T-helper 1 cell treated with Interleukin-12 subunit alpha and Interleukin-12 subunit beta and Interleukin-4 antibody, amounts not matched to agents 30 μg/mL and 1 μg/mL, for 36 hours (primary cell): ENCODE results near the gene ZNF155.

Source experiments
- H3K27ac Mint-ChIP-seq: one replicate; pipeline ENCODE4 v1.8.0; 2021; ENCODE audit warnings: mild to moderate bottlenecking, mixed read lengths
- H3K27me3 Mint-ChIP-seq: one replicate; pipeline ENCODE4 v1.8.0; 2021; ENCODE audit warnings: low read depth, mixed read lengths
- H3K36me3 Mint-ChIP-seq: one replicate; pipeline ENCODE4 v1.8.0; 2021; ENCODE audit warnings: low read depth, mixed read lengths
- H3K4me1 Mint-ChIP-seq: one replicate; pipeline ENCODE4 v1.8.0; 2021; ENCODE audit warnings: low read depth, mixed read lengths
- H3K4me3 Mint-ChIP-seq: one replicate; pipeline ENCODE4 v1.8.0; 2021; ENCODE audit warnings: mild to moderate bottlenecking, moderate library complexity, mixed read lengths
- H3K9me3 Mint-ChIP-seq: one replicate; pipeline ENCODE4 v1.8.0; 2021; ENCODE audit warnings: mixed read lengths

ZNF155 gene

GRCh38 chr19:43976732-43977131 lies 7.3 kb upstream of the ZNF155 start:
- Mint-ChIP-seq H3K4me3 (no peak overlapping the region), H3K36me3 (no peaks in the 10 kb centered on the region), H3K4me1 (no peaks in the 10 kb centered on the region), H3K9me3 (peaks cover 49% of the 10 kb centered on the region), H3K27me3 (no peaks in the 10 kb centered on the region), H3K27ac (no peak overlapping the region)

GRCh38 chr19:43983544-43983911 lies 460 bp upstream of the ZNF155 start:
- H3K4me3 Mint-ChIP-seq = peak overlapping the region; percentile 77
- peak overlapping the region; percentile 43 for H3K27ac Mint-ChIP-seq
- peaks cover 28% of the 10 kb centered on the region for H3K9me3 Mint-ChIP-seq
- H3K27me3 Mint-ChIP-seq = no peaks in the 10 kb centered on the region
- H3K36me3 Mint-ChIP-seq = peaks cover 4% of the 10 kb centered on the region
- H3K4me1 Mint-ChIP-seq = peaks cover 4% of the 10 kb centered on the region

DNA sequence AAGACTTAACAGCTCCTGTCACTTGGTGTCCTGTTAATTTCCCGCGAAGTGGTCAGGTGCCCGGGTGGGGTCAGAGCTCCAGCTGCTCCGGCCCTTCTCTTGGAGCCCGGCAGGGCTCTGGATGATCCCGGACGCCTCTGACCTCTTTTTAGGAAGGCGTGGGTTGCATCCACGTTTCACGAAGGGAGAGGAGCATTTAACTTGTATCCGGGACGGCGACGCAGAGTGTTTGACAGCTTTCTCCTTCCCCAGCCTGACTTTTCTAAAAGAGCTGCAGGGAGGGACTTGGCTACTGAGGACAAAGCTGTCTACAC lies 656 bp downstream of the ZNF155 start:
- peaks cover 35% of the 10 kb centered on the region for H3K9me3 Mint-ChIP-seq
- H3K36me3 Mint-ChIP-seq = peaks cover 15% of the 10 kb centered on the region
- H3K4me3 Mint-ChIP-seq = peak overlapping the region; percentile 96
- peaks cover 4% of the 10 kb centered on the region for H3K4me1 Mint-ChIP-seq
- no peaks in the 10 kb centered on the region for H3K27me3 Mint-ChIP-seq
- peak overlapping the region; percentile 26 for H3K27ac Mint-ChIP-seq

GRCh38 chr19:43997631-43998290 lies 13.8 kb downstream of the ZNF155 start:
- H3K27ac Mint-ChIP-seq = no peak overlapping the region
- H3K9me3 Mint-ChIP-seq = peaks cover 48% of the 10 kb centered on the region
- peaks cover 56% of the 10 kb centered on the region for H3K36me3 Mint-ChIP-seq
- H3K27me3 Mint-ChIP-seq = peaks cover 5% of the 10 kb centered on the region
- no peak overlapping the region for H3K4me3 Mint-ChIP-seq
- H3K4me1 Mint-ChIP-seq = peaks cover 7% of the 10 kb centered on the region

GRCh38 chr19:44002212-44002565 lies 18.2 kb downstream of the ZNF155 start:
- peaks cover 33% of the 10 kb centered on the region for H3K36me3 Mint-ChIP-seq
- peak overlapping the region; percentile 97 for H3K4me3 Mint-ChIP-seq
- peak overlapping the region; percentile 97 for H3K27ac Mint-ChIP-seq
- H3K4me1 Mint-ChIP-seq = peaks cover 13% of the 10 kb centered on the region
- H3K27me3 Mint-ChIP-seq = peaks cover 5% of the 10 kb centered on the region
- H3K9me3 Mint-ChIP-seq = peaks cover 46% of the 10 kb centered on the region

DNA sequence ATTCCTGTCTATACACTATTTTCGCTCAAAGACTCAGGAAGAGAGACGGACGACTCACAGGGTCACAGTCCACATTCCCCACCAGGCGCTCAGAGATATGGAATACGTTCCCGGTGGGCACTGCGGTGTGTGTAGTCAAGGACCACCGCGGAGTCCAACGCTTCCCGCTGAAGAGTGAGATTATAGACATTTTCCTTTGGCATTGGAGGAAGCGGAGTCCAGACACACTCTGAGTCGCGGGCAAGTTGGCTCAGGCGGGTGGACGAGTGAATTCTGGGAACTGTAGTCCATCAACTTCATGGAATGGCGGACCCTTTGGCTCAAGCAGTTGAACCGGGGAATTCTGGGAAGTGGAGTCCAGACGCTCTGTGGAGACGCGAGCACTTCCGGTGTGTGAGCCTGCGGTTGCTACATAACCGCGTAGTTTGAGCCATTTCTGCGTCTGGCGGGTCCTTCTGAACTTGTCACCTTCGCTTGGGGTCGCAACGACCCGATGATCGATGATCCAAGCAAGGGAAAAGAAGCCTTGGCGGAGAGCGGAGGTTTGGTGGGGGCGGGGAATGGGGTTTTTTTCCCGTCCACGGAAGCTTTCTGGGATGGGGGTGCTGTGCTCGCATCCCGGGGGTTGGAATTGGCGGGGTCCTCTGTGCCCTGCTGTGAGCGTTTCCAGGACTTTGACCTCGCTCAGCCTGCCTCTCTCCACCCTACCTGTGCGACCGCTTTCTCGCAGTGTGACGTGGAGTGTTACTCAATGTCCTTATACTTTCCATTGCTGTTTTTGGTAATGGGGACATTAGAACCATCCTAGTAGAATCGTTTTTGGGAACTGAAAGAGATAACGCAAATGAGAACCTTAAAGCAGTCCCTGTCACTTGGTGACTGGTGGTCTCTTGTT lies 18.8 kb downstream of the ZNF155 start, which contains the start of gene ZNF230:
Gene ZNF230 (plus strand): TSS at position 392 of the 895 bp plus-strand sequence. CDS start 4,122 bp downstream, outside the sequence.
- Mint-ChIP-seq H3K9me3 (peaks cover 47% of the 10 kb centered on the region), H3K36me3 (peaks cover 34% of the 10 kb centered on the region), H3K4me1 (peaks cover 13% of the 10 kb centered on the region), H3K4me3 (peak within 1 kb of the TSS; percentile 97), H3K27me3 (peaks cover 5% of the 10 kb centered on the region), H3K27ac (peak within 1 kb of the TSS; percentile 97)

DNA sequence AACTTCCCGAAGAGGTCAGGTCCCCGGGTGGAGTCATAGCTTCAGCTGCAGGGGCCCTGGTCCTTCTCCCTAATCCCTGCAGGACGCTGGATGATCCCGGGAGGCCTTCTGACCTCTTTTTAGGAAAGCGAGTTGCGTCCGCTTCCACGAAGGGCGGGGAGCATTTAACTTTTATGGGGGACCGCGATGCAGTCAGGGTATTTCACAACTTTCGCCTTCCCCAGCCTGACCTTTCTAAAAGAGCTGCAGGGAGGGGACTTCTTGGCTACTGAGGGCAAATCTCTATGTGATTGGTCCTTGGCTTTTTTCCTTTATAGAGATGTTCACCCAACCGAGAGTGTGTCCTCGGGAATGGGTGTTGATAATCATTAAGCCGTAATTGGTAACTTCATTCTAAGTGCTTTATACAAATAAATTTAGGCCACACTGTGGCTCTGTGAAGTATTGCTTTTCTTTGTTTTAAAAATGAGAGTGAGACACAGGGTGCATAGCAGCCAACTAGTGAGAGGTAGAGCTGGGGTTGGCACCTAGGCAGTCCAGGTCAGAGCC lies 19.5 kb downstream of the ZNF155 start:
- peak overlapping the region; percentile 97 for H3K27ac Mint-ChIP-seq
- H3K4me1 Mint-ChIP-seq = peaks cover 13% of the 10 kb centered on the region
- peaks cover 47% of the 10 kb centered on the region for H3K9me3 Mint-ChIP-seq
- H3K27me3 Mint-ChIP-seq = peaks cover 5% of the 10 kb centered on the region
- H3K4me3 Mint-ChIP-seq = peak overlapping the region; percentile 97
- H3K36me3 Mint-ChIP-seq = peaks cover 37% of the 10 kb centered on the region

- Mint-ChIP-seq H3K4me1 (peaks cover 13% of the 10 kb centered on the region), H3K4me3 (no peak overlapping the region), H3K36me3 (peaks cover 57% of the 10 kb centered on the region), H3K27me3 (peaks cover 5% of the 10 kb centered on the region), H3K9me3 (peaks cover 59% of the 10 kb centered on the region), H3K27ac (no peak overlapping the region)
Observed at GRCh38 chr19:44005973-44006372, 22.0 kb downstream of the ZNF155 start.

DNA sequence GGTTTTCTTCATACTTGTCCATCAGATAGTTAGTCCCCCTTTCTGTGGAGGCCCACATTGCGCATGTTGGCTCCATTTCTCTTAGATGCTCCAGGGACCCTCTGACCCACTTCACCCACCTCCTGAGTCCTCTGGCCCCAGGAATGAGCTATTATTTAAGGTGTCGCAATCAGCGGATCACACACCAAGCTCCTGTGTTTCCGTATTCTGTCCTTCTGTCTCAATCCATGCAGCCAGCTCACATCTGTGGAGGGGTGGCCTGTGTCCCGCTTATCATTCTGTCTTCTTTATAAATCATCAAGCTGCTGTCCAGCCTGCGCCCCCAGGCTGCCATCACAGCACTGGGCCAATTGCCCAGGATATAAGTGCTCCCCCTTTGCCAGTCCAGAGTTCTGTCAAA lies 23.5 kb downstream of the ZNF155 start:
- H3K4me3 Mint-ChIP-seq = no peak overlapping the region
- peaks cover 8% of the 10 kb centered on the region for H3K4me1 Mint-ChIP-seq
- H3K9me3 Mint-ChIP-seq = peaks cover 64% of the 10 kb centered on the region
- peaks cover 67% of the 10 kb centered on the region for H3K36me3 Mint-ChIP-seq
- no peak overlapping the region for H3K27ac Mint-ChIP-seq
- H3K27me3 Mint-ChIP-seq = no peaks in the 10 kb centered on the region

DNA sequence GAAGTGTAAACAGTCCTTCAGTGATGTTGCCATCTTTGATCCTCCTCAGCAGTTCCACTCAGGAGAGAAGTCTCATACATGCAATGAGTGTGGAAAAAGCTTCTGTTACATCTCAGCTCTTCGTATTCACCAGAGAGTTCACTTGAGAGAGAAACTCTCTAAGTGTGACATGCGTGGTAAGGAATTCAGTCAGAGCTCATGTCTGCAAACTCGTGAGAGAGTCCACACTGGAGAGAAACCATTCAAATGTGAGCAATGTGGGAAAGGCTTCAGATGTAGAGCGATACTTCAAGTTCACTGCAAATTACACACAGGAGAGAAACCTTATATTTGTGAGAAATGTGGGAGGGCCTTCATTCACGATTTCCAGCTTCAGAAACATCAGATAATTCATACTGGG lies 26.5 kb downstream of the ZNF155 start:
- Mint-ChIP-seq H3K27ac (no peak overlapping the region), H3K36me3 (peaks cover 66% of the 10 kb centered on the region), H3K4me1 (no peaks in the 10 kb centered on the region), H3K9me3 (peaks cover 86% of the 10 kb centered on the region), H3K4me3 (no peak overlapping the region), H3K27me3 (no peaks in the 10 kb centered on the region)

DNA sequence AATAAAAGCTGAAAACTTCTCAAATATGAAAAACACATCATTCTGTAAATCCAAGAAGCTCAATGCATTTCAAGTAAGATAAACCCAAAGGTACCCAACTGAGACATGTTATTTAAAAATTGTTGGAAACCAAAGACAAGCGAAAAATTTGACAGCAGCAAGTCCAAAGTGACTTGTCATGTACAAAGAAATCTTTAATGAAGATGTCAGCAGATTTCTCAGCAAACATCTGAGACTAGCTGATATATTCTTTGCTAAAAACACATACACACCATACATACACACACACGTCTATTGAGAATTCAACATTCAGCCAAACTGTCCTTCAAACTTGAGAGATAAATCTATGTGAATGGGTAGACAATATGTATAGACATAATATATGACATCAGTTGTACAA lies 35.5 kb downstream of the ZNF155 start:
- Mint-ChIP-seq H3K27ac (no peak overlapping the region), H3K9me3 (peaks cover 59% of the 10 kb centered on the region), H3K4me3 (no peak overlapping the region), H3K4me1 (no peaks in the 10 kb centered on the region), H3K27me3 (no peaks in the 10 kb centered on the region), H3K36me3 (peaks cover 1% of the 10 kb centered on the region)

DNA sequence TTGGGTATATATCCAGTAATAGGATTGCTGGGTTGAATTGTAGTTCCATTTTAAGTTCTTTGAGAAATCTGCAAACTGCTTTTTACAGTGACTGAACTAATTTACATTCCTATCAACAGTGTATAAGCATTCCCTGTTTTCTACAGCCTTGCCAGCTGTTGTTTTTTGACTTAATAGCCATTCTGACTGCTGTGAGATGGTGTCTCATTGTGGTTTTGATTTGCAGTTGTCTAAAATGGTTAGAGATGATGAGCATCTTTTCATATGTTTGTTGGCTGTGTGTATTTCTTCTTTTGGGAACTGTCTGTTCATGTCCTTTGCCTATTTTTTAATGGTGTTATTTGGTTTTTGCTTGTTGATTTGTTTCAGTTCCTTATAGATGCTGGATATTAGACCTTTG lies 37.2 kb downstream of the ZNF155 start:
- H3K4me3 Mint-ChIP-seq = no peak overlapping the region
- H3K9me3 Mint-ChIP-seq = peaks cover 55% of the 10 kb centered on the region
- peaks cover 13% of the 10 kb centered on the region for H3K36me3 Mint-ChIP-seq

DNA sequence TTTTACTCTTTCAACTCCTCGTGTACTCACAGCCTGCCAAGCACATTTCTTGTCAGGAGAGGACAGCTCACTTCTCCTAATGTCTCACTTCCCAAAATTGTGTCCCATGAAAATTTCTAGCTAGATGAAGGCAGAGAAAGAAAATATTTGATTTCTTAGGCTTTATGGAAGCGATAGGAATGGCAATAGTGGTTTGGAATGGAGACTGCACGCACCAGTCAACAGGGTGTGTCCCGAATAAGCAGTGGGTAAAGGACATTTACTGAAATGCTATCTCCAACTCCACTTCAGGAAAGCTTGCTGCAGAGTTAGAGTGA lies 40.9 kb downstream of the ZNF155 start:
- no peaks in the 10 kb centered on the region for H3K27me3 Mint-ChIP-seq
- H3K36me3 Mint-ChIP-seq = peaks cover 38% of the 10 kb centered on the region
- peak overlapping the region; percentile 98 for H3K4me3 Mint-ChIP-seq
- H3K9me3 Mint-ChIP-seq = peaks cover 60% of the 10 kb centered on the region
- peaks cover 13% of the 10 kb centered on the region for H3K4me1 Mint-ChIP-seq
- peak overlapping the region; percentile 4 for H3K27ac Mint-ChIP-seq

More for the DNA sequence above, 37.2 kb downstream of the ZNF155 start:
- H3K4me1 Mint-ChIP-seq = peaks cover 12% of the 10 kb centered on the region
- no peak overlapping the region for H3K27ac Mint-ChIP-seq
- no peaks in the 10 kb centered on the region for H3K27me3 Mint-ChIP-seq

DNA sequence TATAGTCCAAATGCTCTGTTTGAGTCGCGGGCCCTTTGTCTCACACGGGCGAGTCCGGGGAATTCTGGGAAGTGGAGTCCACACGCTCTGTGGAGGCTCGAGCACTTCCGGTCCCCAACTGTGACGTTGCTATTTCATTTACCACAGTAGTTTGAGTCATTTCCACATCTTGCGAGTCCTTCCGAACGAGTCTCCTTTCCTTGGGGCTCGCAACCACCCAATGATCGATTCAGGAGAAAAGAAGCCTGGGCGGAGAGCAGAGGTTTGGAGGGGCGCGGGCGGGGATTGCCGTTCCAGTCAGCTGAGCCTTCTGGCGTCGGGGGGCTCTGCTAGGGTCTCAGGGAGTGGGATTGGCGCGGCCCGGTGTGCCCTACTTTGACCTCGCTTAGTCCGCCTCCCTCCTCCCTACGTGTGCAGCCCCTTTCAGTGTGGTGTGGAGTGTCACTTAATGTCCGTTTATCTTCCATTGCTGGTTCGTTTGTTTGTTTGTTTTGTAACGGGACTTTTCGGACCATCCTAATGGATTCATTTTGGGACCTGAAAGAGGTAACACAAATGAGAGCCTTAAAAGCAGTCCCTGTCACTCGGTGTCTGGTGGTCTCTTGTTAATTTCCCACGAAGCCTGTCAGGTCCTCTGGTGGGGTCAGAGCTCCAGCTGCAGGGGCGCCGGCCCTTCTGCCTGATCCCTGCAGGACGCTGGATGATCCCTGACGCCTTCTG lies 41.4 kb downstream of the ZNF155 start, which contains the start of gene ZNF222:
Gene ZNF222 (plus strand): TSS at position 163 of the 720 bp plus-strand sequence. CDS start 58 bp downstream, at position 221.
- Mint-ChIP-seq H3K36me3 (peaks cover 40% of the 10 kb centered on the region), H3K4me1 (peaks cover 13% of the 10 kb centered on the region), H3K9me3 (peaks cover 60% of the 10 kb centered on the region), H3K27me3 (no peaks in the 10 kb centered on the region), H3K27ac (peak within 1 kb of the TSS; percentile 89), H3K4me3 (peak within 1 kb of the TSS; percentile 98)
